ENCODE results near the gene SEZ6L2. TPM values are rescaled to one million over a fixed set of nuclear protein-coding genes. Genes with fewer than 3 reads are reported as not detected.
A peak's percentile ranks its signal among the peaks of the same experiment; 100 is the strongest.

Gene SEZ6L2
- total RNA-seq, 6 experiments from 2014 or later, result 1.5 to 4.5 (median 3.9) TPM

GRCh38 chr16:29848420-29849297 lies 50.7 kb downstream of the SEZ6L2 start:
- H3K4me3 Mint-ChIP-seq, result no peak overlapping the region
- H3K4me1 Mint-ChIP-seq (ENCODE audit: low read depth), result no peaks in the 10 kb centered on the region
- H3K27me3 Mint-ChIP-seq (ENCODE audit: insufficient read depth), result peaks cover 7% of the 10 kb centered on the region
- H3K36me3 Mint-ChIP-seq (ENCODE audit: low read depth), result peaks cover 39% of the 10 kb centered on the region
- TF ChIP-seq CTCF (IDR thresholded peaks at IDR 0.05), result peak; percentile 95
- no peaks in the 10 kb centered on the region for H3K9me3 Mint-ChIP-seq
- peak overlapping the region; percentile 29; the same call in 1 of the 2 replicates for H3K27ac Mint-ChIP-seq
- DNase-seq, result peak; percentile 48

GRCh38 chr16:29845656-29846055 lies 53.7 kb downstream of the SEZ6L2 start:
- no peak for DNase-seq
- H3K27me3 Mint-ChIP-seq (ENCODE audit: insufficient read depth), result peaks cover 7% of the 10 kb centered on the region
- H3K4me3 Mint-ChIP-seq, result no peak overlapping the region
- H3K4me1 Mint-ChIP-seq (ENCODE audit: low read depth), result no peaks in the 10 kb centered on the region
- peaks cover 43% of the 10 kb centered on the region for H3K36me3 Mint-ChIP-seq (ENCODE audit: low read depth)
- TF ChIP-seq CTCF (IDR thresholded peaks at IDR 0.05), result no peak
- no peaks in the 10 kb centered on the region for H3K9me3 Mint-ChIP-seq
- no peak overlapping the region; the same call in 1 of the 2 replicates for H3K27ac Mint-ChIP-seq

GRCh38 chr16:29844575-29845331 lies 54.6 kb downstream of the SEZ6L2 start:
- Mint-ChIP-seq H3K27ac (no peak overlapping the region), H3K4me3 (no peak overlapping the region; the same call in 1 of the 2 replicates), H3K4me1 (ENCODE audit: low read depth) (no peaks in the 10 kb centered on the region), H3K36me3 (ENCODE audit: low read depth) (peaks cover 43% of the 10 kb centered on the region), H3K27me3 (ENCODE audit: insufficient read depth) (peaks cover 7% of the 10 kb centered on the region), H3K9me3 (no peaks in the 10 kb centered on the region)
- DNase-seq, result no peak
- no peak for TF ChIP-seq CTCF (IDR thresholded peaks at IDR 0.05)

- Mint-ChIP-seq H3K27ac (no peak overlapping the region; the same call in 1 of the 2 replicates), H3K27me3 (ENCODE audit: insufficient read depth) (peaks cover 7% of the 10 kb centered on the region), H3K9me3 (no peaks in the 10 kb centered on the region), H3K36me3 (ENCODE audit: low read depth) (peaks cover 44% of the 10 kb centered on the region), H3K4me3 (no peak overlapping the region), H3K4me1 (ENCODE audit: low read depth) (no peaks in the 10 kb centered on the region)
- DNase-seq, result no peak
- no peak for TF ChIP-seq CTCF (IDR thresholded peaks at IDR 0.05)
Observed at GRCh38 chr16:29843931-29844330, 55.4 kb downstream of the SEZ6L2 start.

GRCh38 chr16:29842732-29843346 lies 56.5 kb downstream of the SEZ6L2 start:
- H3K27me3 Mint-ChIP-seq (ENCODE audit: insufficient read depth), result peaks cover 3% of the 10 kb centered on the region; the same call in 1 of the 2 replicates
- H3K27ac Mint-ChIP-seq, result no peak overlapping the region
- peaks cover 40% of the 10 kb centered on the region for H3K36me3 Mint-ChIP-seq (ENCODE audit: low read depth)
- H3K4me3 Mint-ChIP-seq, result no peak overlapping the region
- no peaks in the 10 kb centered on the region for H3K9me3 Mint-ChIP-seq
- no peaks in the 10 kb centered on the region for H3K4me1 Mint-ChIP-seq (ENCODE audit: low read depth)
- DNase-seq, result no peak
- TF ChIP-seq CTCF (IDR thresholded peaks at IDR 0.05), result 0 out of 2 replicates have a peak, but pooled peaks have one; percentile 28
